Activated naive CD8-positive, alpha-beta T cell (primary cell): ENCODE measurements around the gene AIFM2.

Experiments
- H3K27ac Mint-ChIP-seq: one replicate; pipeline ENCODE4 v1.8.0; 2021; ENCODE audit warnings: mixed read lengths
- H3K27me3 Mint-ChIP-seq: one replicate; pipeline ENCODE4 v1.8.0; 2021; ENCODE audit warnings: mixed read lengths
- H3K36me3 Mint-ChIP-seq: one replicate; pipeline ENCODE4 v1.8.0; 2021; ENCODE audit warnings: mixed read lengths
- H3K4me1 Mint-ChIP-seq: one replicate; pipeline ENCODE4 v1.8.0; 2021; ENCODE audit warnings: low read depth, mixed read lengths
- H3K4me3 Mint-ChIP-seq: one replicate; pipeline ENCODE4 v1.8.0; 2021; ENCODE audit warnings: mild to moderate bottlenecking, mixed read lengths
- H3K9me3 Mint-ChIP-seq: one replicate; pipeline ENCODE4 v1.8.0; 2021; ENCODE audit warnings: low read depth, mixed read lengths

AIFM2 gene

GRCh38 chr10:70074165-70074564 is 58.5 kb downstream of the AIFM2 start:
- no peak overlapping the region for H3K4me3 Mint-ChIP-seq
- H3K4me1 Mint-ChIP-seq = no peaks in the 10 kb centered on the region
- H3K27ac Mint-ChIP-seq = no peak overlapping the region
- H3K9me3 Mint-ChIP-seq = no peaks in the 10 kb centered on the region
- H3K36me3 Mint-ChIP-seq = no peaks in the 10 kb centered on the region
- peaks cover 2% of the 10 kb centered on the region for H3K27me3 Mint-ChIP-seq

DNA sequence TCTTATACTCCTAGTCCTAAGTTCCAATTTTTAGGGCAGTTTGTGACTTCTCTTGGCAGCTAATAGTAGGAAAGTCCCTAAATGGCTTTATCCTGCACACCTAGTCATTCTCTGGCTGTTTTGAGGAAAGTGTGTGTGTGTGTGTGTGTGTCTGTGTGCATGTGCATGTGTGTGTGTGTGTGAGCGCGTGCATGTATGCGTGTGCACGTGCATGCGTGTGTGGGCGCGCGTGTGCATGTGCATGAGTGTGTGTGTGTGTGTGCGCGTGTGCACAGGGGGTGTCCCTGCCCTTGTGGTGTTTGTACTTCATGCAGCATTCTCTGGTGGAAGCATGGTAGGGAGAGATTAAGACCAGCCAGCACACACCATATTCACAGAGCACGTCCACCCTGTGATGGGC is 61.8 kb downstream of the AIFM2 start:
- Mint-ChIP-seq H3K36me3 (no peaks in the 10 kb centered on the region), H3K4me3 (no peak overlapping the region), H3K4me1 (no peaks in the 10 kb centered on the region), H3K27ac (no peak overlapping the region), H3K9me3 (no peaks in the 10 kb centered on the region), H3K27me3 (no peaks in the 10 kb centered on the region)

DNA sequence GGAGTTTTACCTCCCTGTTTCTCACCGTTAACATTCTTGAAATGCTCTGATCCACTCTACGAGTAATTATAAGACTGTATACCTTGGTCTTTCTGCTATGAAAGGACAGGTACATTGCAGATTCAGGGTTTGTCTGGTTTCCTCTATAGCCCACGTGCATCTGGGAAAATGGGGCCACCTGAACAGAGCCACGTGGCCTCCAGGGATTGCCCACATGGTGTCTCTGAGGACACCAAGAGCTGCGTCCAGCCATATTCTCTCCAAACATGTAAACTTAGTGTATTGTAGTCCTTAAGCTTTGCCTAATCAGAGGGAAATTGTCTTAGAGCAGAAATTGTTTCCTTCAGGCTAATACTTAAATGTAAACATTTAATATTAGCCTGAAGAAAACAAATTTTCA is 63.3 kb downstream of the AIFM2 start:
- H3K36me3 Mint-ChIP-seq = no peaks in the 10 kb centered on the region
- H3K9me3 Mint-ChIP-seq = no peaks in the 10 kb centered on the region
- no peaks in the 10 kb centered on the region for H3K27me3 Mint-ChIP-seq
- H3K4me1 Mint-ChIP-seq = no peaks in the 10 kb centered on the region
- H3K27ac Mint-ChIP-seq = no peak overlapping the region
- H3K4me3 Mint-ChIP-seq = no peak overlapping the region

GRCh38 chr10:70068925-70069324 is 63.7 kb downstream of the AIFM2 start:
- no peak overlapping the region for H3K27ac Mint-ChIP-seq
- no peaks in the 10 kb centered on the region for H3K27me3 Mint-ChIP-seq
- H3K4me3 Mint-ChIP-seq = no peak overlapping the region
- no peaks in the 10 kb centered on the region for H3K9me3 Mint-ChIP-seq
- H3K36me3 Mint-ChIP-seq = no peaks in the 10 kb centered on the region
- H3K4me1 Mint-ChIP-seq = no peaks in the 10 kb centered on the region

DNA sequence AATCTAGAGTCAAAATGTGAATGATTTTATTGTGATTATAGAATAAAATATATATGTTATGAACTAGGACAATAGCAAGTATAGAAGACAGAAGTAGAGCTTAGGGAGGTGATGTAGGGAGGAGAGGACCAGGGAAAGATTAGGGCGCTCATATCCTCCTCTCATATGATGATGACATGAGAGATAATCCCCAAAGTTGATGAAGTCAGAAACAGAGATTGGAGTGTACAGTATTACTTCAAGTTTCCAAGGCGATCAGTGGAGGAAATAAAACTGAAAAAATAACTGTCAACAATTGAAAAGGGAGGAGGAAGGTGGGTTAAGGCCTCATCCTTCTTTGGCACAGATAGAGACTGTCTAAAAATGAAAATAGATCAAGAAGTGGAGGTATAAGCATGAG is 65.0 kb downstream of the AIFM2 start:
- H3K27me3 Mint-ChIP-seq = no peaks in the 10 kb centered on the region
- H3K36me3 Mint-ChIP-seq = no peaks in the 10 kb centered on the region
- H3K27ac Mint-ChIP-seq = no peak overlapping the region
- no peaks in the 10 kb centered on the region for H3K9me3 Mint-ChIP-seq
- H3K4me1 Mint-ChIP-seq = no peaks in the 10 kb centered on the region
- no peak overlapping the region for H3K4me3 Mint-ChIP-seq

GRCh38 chr10:70066190-70066589 is 66.4 kb downstream of the AIFM2 start:
- Mint-ChIP-seq H3K36me3 (no peaks in the 10 kb centered on the region), H3K27ac (no peak overlapping the region), H3K9me3 (no peaks in the 10 kb centered on the region), H3K27me3 (no peaks in the 10 kb centered on the region), H3K4me3 (no peak overlapping the region), H3K4me1 (no peaks in the 10 kb centered on the region)

DNA sequence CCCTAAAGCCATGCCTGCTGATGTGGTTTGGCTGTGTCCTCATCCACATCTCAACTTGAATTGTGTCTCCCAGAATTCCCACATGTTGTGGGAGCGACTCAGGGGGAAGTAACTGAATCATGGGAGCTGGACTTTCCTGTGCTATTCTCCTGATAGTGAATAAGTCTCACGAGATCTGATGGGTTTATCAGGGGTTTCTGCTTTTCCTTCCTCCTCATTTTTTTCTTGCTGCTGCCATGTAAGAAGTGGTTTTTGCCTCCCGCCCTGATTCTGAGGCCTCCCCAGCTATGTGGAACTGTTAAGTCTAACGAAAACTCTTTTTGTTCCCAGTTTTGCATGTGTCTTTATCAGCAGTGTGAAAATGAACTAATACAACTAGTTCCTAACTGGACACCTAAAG is 68.1 kb downstream of the AIFM2 start:
- Mint-ChIP-seq H3K27me3 (no peaks in the 10 kb centered on the region), H3K27ac (no peak overlapping the region), H3K4me3 (no peak overlapping the region), H3K9me3 (no peaks in the 10 kb centered on the region), H3K36me3 (no peaks in the 10 kb centered on the region), H3K4me1 (no peaks in the 10 kb centered on the region)

DNA sequence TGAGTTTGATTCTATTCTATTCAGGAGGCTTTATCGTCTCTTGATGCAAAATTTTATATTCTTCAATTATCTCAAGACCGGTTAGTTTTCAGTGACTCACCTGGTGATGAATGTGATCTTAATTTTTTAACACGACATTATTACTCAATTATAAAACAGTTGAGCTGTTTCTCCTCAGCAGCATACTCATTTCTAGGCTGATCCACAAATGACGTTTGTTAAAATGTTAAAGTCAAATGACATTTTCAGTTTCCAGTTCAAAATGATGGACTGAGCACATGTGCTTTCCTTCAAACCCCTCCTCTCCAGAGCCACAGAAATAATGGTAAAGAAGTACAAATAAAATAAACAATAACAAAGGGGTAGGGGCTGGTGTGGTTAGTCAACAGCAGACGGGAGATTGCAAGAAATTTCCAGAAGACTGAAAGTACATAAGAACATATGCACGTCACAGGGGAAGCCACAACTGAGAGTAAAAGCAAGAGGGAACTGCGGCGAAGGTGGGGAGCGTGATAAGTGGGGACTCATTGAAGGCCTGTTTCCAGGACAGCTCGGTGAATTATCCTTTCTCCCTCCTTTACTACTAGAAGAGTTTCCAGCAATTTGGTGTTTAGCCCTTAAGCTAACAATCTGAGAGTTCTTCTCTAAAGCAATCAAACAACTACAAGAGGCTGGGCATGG is 69.1 kb downstream of the AIFM2 start:
- H3K27ac Mint-ChIP-seq = no peak overlapping the region
- H3K4me3 Mint-ChIP-seq = no peak overlapping the region
- H3K36me3 Mint-ChIP-seq = no peaks in the 10 kb centered on the region
- H3K9me3 Mint-ChIP-seq = no peaks in the 10 kb centered on the region
- H3K27me3 Mint-ChIP-seq = no peaks in the 10 kb centered on the region
- H3K4me1 Mint-ChIP-seq = no peaks in the 10 kb centered on the region
